ENCODE results near the gene RILP. TPM values are rescaled to one million over a fixed set of nuclear protein-coding genes. Genes with fewer than 3 reads are reported as not detected.

RILP gene
- total RNA-seq, 1 donor from 2014 or later: 5.3 TPM

- no peak for ATAC-seq
Measured at GRCh38 chr17:1647802-1648171, 1.9 kb downstream of the RILP start.

DNA sequence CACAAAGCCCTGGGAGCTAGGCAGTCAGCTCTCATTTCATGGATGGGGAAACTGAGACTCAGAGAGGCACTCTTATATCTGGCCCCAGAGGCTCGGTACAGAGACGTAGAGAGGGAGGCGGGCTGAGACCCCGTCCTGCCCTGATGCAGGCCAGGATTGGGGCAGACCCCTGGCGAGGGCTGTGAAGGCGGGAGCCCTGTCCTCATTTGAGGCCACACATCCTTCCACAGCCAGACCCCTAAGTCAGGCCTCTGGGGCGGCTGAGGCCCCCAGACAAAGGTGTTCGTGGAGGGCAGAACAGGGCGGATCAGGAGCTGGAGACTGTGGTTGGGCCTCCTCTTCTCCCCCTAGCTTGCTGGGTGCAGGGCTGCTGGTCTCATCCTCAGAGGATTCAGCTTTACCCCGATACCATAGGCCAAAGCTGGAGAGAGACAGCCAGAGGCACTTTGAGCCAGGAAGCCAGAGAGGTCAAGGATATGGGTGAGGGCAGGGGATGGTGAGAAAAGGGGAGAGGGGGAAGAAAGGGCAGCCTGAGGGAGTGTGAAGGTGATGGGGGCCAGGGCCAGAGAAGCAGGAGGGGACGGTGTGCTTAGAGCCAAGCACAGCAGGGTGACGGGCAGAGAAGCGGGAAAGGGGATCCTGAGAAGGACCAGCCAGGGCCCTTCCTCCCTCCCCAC lies 3.3 kb downstream of the RILP start:
- ATAC-seq: no peak

GRCh38 chr17:1645207-1646171 lies 4.2 kb downstream of the RILP start, which contains the start of gene SCARF1:
SCARF1 (minus strand) TSS chr17:1645732; CDS start chr17:1645697, 35 bp downstream.
- no peak for ATAC-seq

DNA sequence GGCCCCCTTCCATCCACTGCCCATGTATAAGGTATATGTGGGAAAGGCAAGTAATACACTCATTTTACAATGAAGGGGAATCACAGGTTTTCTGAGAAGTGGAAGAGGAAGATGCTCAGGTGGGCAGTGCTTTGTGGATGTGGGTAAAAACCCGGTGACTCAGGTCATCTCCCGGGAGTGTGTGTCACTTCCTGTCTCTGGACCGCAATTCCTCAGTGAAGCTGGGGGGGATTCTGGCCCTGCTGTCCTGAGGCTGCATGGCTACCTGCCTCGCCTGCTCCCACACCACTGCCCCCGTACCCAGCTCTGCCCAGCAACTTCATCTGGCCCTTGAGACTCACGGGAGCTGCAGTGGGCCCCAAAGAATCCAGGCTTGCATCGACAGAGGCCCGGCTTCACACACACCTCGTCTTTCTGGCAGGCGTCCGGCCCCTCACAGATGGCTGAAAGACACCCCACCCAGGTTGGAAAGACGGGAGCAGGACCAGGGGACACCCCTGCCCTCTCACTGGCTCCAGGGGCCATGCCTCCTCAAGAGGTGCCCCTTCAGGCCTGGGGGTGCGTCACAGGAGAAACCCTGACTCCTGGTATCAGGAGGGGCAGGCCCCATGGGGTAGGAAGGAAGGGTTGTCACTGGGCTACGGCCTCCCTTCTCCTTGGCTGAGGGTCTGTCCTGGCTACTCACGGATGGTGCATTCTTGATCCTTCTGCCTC lies 5.0 kb downstream of the RILP start:
- ATAC-seq: no peak

- ATAC-seq: no peak
Measured at GRCh38 chr17:1643999-1644492, 5.6 kb downstream of the RILP start.

GRCh38 chr17:1643293-1643998 lies 6.2 kb downstream of the RILP start:
- peak; percentile 77 for ATAC-seq

DNA sequence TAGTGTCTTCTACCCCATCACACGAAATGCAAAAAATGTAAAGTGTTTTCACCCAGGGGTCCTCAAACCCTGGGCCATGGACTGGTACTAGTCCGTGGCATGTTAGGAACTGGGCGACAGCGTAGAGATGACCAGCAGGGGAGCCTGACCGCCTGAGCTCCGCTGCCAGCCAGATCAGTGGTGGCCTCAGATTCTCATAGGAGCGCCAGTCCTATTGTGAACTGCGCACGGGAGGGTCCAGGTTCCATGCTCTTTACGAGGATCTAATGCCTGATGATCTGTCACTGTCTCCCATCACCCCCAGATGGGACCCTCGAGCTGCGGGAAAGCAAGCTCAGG lies 8.6 kb downstream of the RILP start:
- no peak for ATAC-seq

GRCh38 chr17:1640329-1641064 lies 9.2 kb downstream of the RILP start:
- ATAC-seq: no peak

DNA sequence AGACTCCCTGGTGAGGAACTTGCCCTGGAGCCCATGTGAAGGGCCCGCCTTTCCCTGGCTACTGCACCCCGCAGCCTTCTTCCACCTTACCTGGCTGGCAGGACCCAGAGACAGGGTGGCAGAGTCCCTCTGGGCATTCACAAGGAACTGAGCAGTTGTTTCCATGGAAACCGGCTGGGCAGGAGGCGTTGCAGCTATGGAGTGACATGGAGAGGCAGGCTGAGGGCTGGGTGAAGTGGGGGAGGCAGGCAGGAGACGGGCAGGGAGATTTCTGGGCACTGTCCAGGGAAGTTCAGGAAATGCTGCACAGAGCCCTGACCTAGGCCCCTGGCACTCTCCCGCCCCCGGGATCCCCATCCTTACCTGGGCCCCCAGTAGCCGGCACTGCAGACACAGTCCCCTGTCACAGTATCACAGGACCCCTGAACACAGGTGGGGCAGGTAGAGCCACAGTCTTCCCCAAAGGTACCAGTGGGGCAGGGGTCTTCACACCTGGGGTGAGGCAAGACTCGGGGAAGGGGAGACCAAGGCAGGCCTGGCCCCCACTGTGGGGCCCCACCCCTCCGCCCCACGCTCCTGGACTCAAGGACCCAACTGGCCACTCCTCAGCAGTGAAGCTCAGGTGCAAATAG lies 10.0 kb downstream of the RILP start:
- ATAC-seq: no peak

DNA sequence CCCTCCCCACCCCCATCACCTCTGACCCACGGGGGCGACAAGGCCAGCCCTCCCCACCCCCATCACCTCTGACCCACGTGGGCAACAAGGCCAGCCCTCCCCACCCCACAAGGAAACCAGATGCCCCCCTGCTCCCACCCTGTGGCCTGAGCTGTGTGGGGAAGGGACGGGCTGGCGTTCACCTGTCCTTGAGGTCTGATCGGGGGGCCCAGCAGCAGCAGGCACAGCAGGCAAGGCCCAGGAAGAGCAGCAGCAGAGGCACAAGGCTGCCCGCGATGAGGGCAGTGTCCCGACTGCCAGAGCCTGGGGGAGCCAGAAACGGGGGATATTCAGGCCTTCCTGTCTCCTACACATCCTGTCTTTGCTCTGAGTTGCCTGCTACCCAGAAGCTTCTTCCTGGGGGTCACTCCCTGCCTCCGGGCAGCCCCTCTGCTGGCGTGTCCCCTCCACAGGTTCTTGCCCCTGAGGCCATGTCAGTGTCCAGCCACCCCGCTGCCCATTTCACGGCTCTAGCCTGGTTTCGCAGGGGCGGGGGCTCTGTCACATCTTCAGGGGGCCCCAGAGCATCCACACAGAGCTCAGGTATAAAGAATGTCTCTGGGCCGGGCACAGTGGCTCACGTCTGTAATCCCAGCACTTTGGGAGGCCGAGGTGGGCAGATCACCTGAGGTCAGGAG lies 10.9 kb downstream of the RILP start:
- no peak for ATAC-seq

DNA sequence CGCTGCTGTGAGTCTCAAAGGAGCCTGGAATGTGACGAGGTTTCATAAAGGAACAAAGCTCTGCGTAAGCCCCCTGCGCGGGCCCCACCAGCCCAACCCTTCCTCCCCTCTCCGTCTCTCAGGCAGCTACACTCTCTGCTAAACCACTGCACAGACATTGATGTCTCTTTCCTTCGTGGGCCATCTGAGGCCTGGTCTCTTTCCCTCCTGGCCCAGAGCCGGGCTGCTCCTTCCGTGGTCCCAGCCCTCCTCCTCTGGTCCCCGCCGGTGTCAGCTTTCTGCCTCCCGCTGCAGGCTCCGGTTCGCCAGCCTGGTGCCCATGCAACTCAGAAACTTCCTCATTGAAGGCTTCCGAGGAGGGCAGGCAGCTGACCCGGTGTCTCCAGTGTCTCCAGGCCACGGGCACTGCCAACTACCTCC lies 11.5 kb downstream of the RILP start:
- no peak for ATAC-seq

DNA sequence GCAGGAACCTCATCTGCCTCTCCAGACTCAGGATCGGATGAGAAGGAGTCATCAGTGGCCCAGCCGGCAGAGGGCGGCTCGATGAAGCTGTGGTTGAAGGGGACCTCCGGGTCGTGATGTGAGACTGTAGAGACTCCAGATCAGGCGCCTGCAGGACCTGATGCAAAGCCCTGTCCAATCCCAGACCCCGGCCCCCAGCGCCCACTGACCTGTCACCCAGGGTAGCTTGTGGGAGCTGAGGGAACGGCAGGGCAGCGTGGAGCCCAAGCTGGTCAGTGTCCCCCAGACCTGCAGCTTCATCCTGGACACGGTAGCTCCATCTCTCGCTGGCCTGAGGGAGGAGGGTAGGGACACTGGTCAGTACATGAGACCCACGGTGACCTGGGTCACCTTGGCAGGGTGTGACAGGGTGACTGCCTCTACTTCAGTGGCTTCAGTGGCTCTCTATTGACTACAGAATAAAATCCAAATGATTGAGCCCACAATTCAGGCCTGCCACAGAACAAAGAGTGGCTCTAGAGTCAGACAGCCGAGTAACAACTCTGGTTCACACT lies 12.9 kb downstream of the RILP start:
- ATAC-seq: no peak

GRCh38 chr17:1635675-1636465 lies 13.8 kb downstream of the RILP start:
- ATAC-seq: no peak

DNA sequence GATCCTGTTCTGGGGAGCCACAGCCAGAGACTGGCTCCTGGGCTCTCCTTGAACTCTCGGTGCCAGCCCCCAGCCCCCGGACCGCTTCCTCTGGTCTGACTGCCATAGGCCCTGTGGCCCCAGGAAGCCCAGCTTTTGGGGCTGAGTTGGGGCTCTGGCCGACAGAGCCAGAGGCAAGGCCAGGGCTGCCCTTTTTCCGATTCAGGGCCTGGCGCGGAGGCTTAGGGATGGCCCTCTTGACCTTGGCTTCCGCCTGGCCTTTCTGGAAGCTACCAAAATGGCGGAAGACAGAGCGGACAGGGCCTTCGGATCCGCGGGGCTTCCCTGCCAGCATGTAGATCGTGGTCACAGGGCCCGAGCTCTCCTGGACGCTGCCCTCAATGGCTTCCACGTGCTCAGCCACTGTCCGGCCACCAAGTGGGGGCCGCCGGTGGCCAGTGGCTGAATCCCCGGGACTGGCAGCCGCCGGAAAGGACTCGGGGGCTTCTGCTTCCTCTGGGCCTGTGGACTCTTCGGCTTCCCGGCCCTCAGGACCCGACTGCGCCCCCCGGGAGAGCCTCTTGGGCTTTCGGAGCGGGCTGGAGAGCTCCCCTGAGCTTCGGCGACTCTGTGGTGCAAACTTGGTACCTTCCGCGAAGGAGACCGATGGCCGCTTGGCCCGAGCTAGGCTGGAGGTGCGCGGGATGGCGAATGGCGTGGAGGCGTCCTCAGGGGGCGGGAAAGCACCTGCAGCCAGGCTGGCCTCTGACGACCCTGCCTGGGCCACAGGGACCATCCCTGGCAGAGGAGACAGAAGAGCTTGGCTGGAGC lies 14.6 kb downstream of the RILP start:
- no peak for ATAC-seq

DNA sequence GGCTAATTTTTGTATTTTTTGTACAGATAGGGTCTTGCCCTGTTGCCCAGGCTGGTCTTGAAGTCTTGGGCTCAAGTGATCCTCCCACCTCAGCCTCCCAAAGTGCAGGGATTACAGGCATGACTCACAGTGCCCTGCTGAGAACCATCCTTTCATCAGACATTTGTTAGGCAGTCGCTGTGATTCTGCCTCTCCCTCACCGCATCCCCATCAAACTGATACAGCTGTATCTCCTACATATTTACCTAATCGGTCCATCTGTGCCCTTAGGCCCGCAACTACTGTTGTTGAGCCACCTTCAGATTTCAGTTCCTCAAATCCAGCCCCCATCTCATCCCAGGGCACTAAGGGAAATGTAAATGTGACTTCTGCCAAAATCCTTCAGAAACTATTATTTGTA lies 19.0 kb downstream of the RILP start:
- no peak for ATAC-seq

DNA sequence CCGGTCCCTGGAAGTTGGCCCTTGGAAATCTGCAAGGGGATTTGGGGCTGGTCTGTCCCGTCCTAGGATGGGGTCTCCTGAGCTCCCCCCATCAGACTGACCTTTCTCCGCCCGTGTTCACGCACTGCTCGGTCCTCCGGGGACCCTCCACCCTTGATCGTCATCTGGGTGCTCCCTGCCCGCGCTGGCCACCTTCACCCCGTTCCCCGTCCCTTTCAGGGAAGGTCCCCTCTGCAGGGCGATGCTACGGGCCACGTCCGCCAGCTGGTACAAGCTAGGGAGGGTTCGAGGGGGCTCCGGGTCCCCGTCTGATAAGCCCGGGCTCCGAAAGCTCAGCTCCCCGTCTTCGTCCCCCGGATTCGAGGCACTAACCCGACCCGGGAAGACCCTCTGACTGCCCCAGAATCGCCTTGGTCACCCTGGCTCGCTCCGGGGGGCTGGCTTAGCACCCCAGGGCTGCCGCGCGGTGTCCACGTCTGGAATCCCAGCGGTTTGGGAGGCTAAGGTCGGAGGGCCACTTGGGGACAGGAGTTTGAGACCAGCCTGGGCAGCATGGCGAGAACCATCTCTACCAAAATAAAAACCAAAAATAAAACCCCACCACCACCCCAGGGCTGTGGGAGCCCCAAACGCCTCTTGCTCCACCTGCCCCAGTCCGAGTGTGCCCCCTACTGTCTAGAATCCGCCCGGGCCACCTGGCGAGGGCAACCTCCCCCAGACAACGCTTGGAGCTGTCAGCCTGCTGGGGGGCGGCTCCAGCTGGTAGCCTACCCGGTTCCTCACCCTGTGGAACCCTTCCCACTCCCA lies 20.0 kb downstream of the RILP start:
- peak; percentile 48 for ATAC-seq

- peak; percentile 68 for ATAC-seq
Measured at GRCh38 chr17:1628856-1629503, 20.7 kb downstream of the RILP start.

All from esophagus mucosa (tissue), 1 donor.